Astrocyte (in vitro differentiated cells and primary cell): Measurements from ENCODE around the gene ORMDL3. TPM values are rescaled to one million over a fixed set of nuclear protein-coding genes. Genes with fewer than 3 reads are reported as not detected.
A peak's percentile ranks its signal among the peaks of the same experiment; 100 is the strongest.

Experiments used
- DNase-seq: peaks from one replicate; pipeline ENCODE4 v3.0.0-alpha.2; 2010; ENCODE audit warnings: low read depth
- FAIRE-seq: peaks from 2 replicates; lab custom pipeline; 2011; peaks lifted over from hg19 to GRCh38; lab: Jason Lieb, UNC
- H2AFZ ChIP-seq: 2 replicates; pipeline ENCODE4 v1.6.0; 2012; ENCODE audit warnings: low read depth, low read length, inconsistent platforms
- H3K27ac ChIP-seq: 2 replicates; pipeline ENCODE4 v1.5.1; 2011; ENCODE audit warnings: low read depth, low read length, inconsistent platforms
- H3K27me3 ChIP-seq: 2 replicates; pipeline ENCODE4 v1.6.0; 2011; ENCODE audit warnings: low read length, inconsistent platforms; ENCODE audit not compliant: insufficient read depth
- H3K36me3 ChIP-seq: 2 replicates; pipeline ENCODE4 v1.5.1; 2011; ENCODE audit warnings: low read length, inconsistent platforms; ENCODE audit not compliant: insufficient read depth
- H3K4me1 ChIP-seq: 2 replicates; pipeline ENCODE4 v1.5.1; 2011; ENCODE audit warnings: low read length, inconsistent platforms; ENCODE audit not compliant: insufficient read depth
- H3K4me2 ChIP-seq: 2 replicates; pipeline ENCODE4 v1.6.0; 2012; ENCODE audit warnings: low read length, inconsistent platforms
- H3K4me3 ChIP-seq: 2 replicates; pipeline ENCODE4 v1.5.1; 2011; ENCODE audit warnings: low read depth, mild to moderate bottlenecking, low read length, inconsistent platforms; ENCODE audit not compliant: insufficient read depth
- H3K79me2 ChIP-seq: 2 replicates; pipeline ENCODE4 v1.6.0; 2012; ENCODE audit warnings: mild to moderate bottlenecking, low read length, inconsistent platforms; ENCODE audit not compliant: insufficient read depth
- H3K9ac ChIP-seq: 2 replicates; pipeline ENCODE4 v1.6.0; 2012; ENCODE audit warnings: mild to moderate bottlenecking, low read length, inconsistent platforms
- H3K9me3 ChIP-seq: 2 replicates; pipeline ENCODE4 v1.5.1; 2012; ENCODE audit warnings: low read depth, mild to moderate bottlenecking, low read length, inconsistent platforms; ENCODE audit not compliant: insufficient read depth
- H4K20me1 ChIP-seq: 2 replicates; pipeline ENCODE4 v1.6.0; 2012; ENCODE audit warnings: low read length, inconsistent platforms; ENCODE audit not compliant: insufficient read depth
- H3K27ac Mint-ChIP-seq: one replicate; pipeline ENCODE4 v1.8.0; 2021; ENCODE audit warnings: mild to moderate bottlenecking, mixed read lengths; ENCODE audit not compliant: unreplicated experiment
- H3K27me3 Mint-ChIP-seq: one replicate; pipeline ENCODE4 v1.8.0; 2021; ENCODE audit warnings: low read depth, mixed read lengths; ENCODE audit not compliant: unreplicated experiment
- H3K36me3 Mint-ChIP-seq: one replicate; pipeline ENCODE4 v1.8.0; 2021; ENCODE audit warnings: low read depth, mixed read lengths; ENCODE audit not compliant: unreplicated experiment
- H3K4me1 Mint-ChIP-seq: one replicate; pipeline ENCODE4 v1.8.0; 2021; ENCODE audit warnings: low read depth, mixed read lengths; ENCODE audit not compliant: unreplicated experiment
- H3K4me3 Mint-ChIP-seq: one replicate; pipeline ENCODE4 v1.8.0; 2021; ENCODE audit warnings: mild to moderate bottlenecking, moderate library complexity, mixed read lengths; ENCODE audit not compliant: unreplicated experiment
- H3K9me3 Mint-ChIP-seq: one replicate; pipeline ENCODE4 v1.8.0; 2021; ENCODE audit warnings: mild to moderate bottlenecking, mixed read lengths; ENCODE audit not compliant: unreplicated experiment
- EZH2 ChIP-seq: IDR thresholded peaks from 2 replicates; pipeline ENCODE4 v1.6.1; 2012; ENCODE audit warnings: mild to moderate bottlenecking, low read length, inconsistent platforms; ENCODE audit not compliant: insufficient read depth
- total RNA-seq: library from RNA; stranded (reverse); gene quantifications from 2 replicates; pipeline ENCODE4 v1.2.1, GENCODE V29; 2021
- TF ChIP-seq, protein P1 (sequence below): IDR thresholded peaks from 2 replicates; pipeline ENCODE4 v1.5.1; 2011; ENCODE audit warnings: low read depth, mild to moderate bottlenecking, inconsistent platforms, low read length, moderate library complexity; ENCODE audit not compliant: insufficient read depth

Gene ORMDL3
- total RNA-seq, 1 donor from 2014 or later, result 65.3 TPM

GRCh38 chr17:39946551-39947330, 19.3 kb upstream of the ORMDL3 start:
- peaks cover 16% of the 10 kb centered on the region for H3K27me3 Mint-ChIP-seq
- Histone ChIP-seq H4K20me1 (no peaks in the 10 kb centered on the region), H3K4me1 (no peaks in the 10 kb centered on the region), H3K9me3 (no peaks in the 10 kb centered on the region), H3K79me2 (no peaks in the 10 kb centered on the region), H3K27ac (no peak overlapping the region), H3K9ac (no peak overlapping the region), H2AFZ (no peak overlapping the region), H3K4me3 (no peak overlapping the region), H3K36me3 (no peaks in the 10 kb centered on the region), H3K27me3 (no peaks in the 10 kb centered on the region), H3K4me2 (no peak overlapping the region)
- no peak overlapping the region for H3K4me3 Mint-ChIP-seq
- no peak for FAIRE-seq
- no peaks in the 10 kb centered on the region for H3K36me3 Mint-ChIP-seq
- H3K27ac Mint-ChIP-seq, result peak overlapping the region; percentile 26
- peaks cover 2% of the 10 kb centered on the region for H3K4me1 Mint-ChIP-seq
- H3K9me3 Mint-ChIP-seq, result no peaks in the 10 kb centered on the region
- no peak for DNase-seq
- TF ChIP-seq, protein P1, sequence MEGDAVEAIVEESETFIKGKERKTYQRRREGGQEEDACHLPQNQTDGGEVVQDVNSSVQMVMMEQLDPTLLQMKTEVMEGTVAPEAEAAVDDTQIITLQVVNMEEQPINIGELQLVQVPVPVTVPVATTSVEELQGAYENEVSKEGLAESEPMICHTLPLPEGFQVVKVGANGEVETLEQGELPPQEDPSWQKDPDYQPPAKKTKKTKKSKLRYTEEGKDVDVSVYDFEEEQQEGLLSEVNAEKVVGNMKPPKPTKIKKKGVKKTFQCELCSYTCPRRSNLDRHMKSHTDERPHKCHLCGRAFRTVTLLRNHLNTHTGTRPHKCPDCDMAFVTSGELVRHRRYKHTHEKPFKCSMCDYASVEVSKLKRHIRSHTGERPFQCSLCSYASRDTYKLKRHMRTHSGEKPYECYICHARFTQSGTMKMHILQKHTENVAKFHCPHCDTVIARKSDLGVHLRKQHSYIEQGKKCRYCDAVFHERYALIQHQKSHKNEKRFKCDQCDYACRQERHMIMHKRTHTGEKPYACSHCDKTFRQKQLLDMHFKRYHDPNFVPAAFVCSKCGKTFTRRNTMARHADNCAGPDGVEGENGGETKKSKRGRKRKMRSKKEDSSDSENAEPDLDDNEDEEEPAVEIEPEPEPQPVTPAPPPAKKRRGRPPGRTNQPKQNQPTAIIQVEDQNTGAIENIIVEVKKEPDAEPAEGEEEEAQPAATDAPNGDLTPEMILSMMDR, result no peak
- TF ChIP-seq EZH2, result no peak

DNA sequence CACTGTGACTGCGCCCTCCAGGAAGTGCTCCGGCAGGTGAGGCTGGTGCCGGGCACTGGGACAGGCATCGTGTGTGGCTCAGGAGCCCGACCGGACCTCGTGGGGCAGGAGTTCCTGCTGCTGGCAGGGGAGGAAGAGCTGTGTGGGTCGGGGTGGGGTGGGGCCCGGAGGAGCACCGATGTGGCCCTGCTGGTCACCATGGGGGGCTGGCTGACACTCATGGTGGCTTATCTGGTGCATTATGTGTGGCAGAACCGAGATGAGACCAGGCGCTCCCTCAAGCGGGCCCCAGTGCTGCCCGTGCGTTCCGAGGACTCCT, 17.0 kb upstream of the ORMDL3 start:
- Histone ChIP-seq H3K79me2 (no peaks in the 10 kb centered on the region), H3K9ac (no peak overlapping the region), H3K27me3 (no peaks in the 10 kb centered on the region), H3K36me3 (no peaks in the 10 kb centered on the region), H3K4me2 (no peak overlapping the region), H2AFZ (no peak overlapping the region), H3K4me1 (peaks cover 7% of the 10 kb centered on the region), H3K4me3 (no peak overlapping the region), H3K27ac (no peak overlapping the region), H4K20me1 (no peaks in the 10 kb centered on the region), H3K9me3 (no peaks in the 10 kb centered on the region)
- Mint-ChIP-seq H3K9me3 (no peaks in the 10 kb centered on the region), H3K4me1 (peaks cover 9% of the 10 kb centered on the region), H3K4me3 (no peak overlapping the region), H3K27ac (no peak overlapping the region), H3K36me3 (no peaks in the 10 kb centered on the region), H3K27me3 (peaks cover 15% of the 10 kb centered on the region)
- FAIRE-seq (no peak), DNase-seq (no peak)
- no peak for TF ChIP-seq EZH2
- TF ChIP-seq, protein P1, result no peak

DNA sequence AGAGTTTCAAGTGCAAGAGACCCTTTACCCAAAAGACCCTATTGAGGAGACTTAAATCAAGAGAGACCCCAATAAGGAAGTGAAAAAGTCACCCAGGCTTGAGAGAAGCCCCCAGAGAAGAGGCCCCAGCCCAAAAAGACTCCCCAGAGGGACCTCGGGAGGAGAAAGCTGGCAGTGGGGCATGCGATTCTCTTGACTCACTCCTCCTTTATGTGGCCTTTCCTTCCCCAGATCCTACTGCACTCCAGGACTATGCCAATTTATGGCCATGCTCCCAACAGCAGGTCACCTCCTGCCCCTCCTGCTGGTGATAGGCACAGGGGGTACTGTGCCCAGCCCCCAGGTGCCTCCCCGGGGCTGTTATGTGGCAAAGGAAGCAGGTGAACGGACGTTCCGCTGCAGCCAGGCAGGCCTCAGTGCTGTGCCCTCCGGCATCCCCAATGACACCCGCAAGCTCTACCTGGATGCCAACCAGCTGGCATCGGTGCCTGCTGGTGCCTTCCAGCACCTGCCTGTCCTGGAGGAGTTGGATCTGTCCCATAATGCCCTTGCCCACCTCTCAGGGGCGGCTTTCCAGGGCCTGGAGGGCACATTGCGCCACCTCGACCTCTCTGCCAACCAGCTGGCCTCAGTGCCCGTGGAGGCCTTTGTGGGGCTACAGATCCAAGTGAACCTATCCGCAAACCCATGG, 16.4 kb upstream of the ORMDL3 start:
- H3K36me3 ChIP-seq, result no peaks in the 10 kb centered on the region
- H3K4me1 ChIP-seq, result peaks cover 12% of the 10 kb centered on the region
- no peaks in the 10 kb centered on the region for H4K20me1 ChIP-seq
- no peak overlapping the region for H3K4me3 ChIP-seq
- peaks cover 15% of the 10 kb centered on the region for H3K27me3 Mint-ChIP-seq
- H3K36me3 Mint-ChIP-seq, result no peaks in the 10 kb centered on the region
- no peak overlapping the region for H2AFZ ChIP-seq
- FAIRE-seq, result no peak
- TF ChIP-seq, protein P1, result no peak
- no peak for TF ChIP-seq EZH2
- H3K27ac Mint-ChIP-seq, result no peak overlapping the region
- no peaks in the 10 kb centered on the region for H3K27me3 ChIP-seq
- no peak overlapping the region for H3K4me2 ChIP-seq
- H3K27ac ChIP-seq, result no peak overlapping the region
- no peaks in the 10 kb centered on the region for H3K9me3 Mint-ChIP-seq
- H3K4me3 Mint-ChIP-seq, result no peak overlapping the region
- no peaks in the 10 kb centered on the region for H3K79me2 ChIP-seq
- DNase-seq, result no peak
- no peak overlapping the region for H3K9ac ChIP-seq
- peaks cover 11% of the 10 kb centered on the region for H3K4me1 Mint-ChIP-seq
- no peaks in the 10 kb centered on the region for H3K9me3 ChIP-seq
